H1 (cell line): ENCODE data around the gene GNLY. TPM values are rescaled to one million over a fixed set of nuclear protein-coding genes. Genes with fewer than 3 reads are reported as not detected.

Experiments used
- HDAC6 ChIP-seq: IDR thresholded peaks from one replicate; pipeline ENCODE4 v1.7.1; 2012; ENCODE audit warnings: low read depth, mild to moderate bottlenecking, inconsistent platforms, low read length, moderate library complexity
- SIX5 ChIP-seq: IDR thresholded peaks from 2 replicates; pipeline ENCODE4 v1.6.1; 2011; ENCODE audit warnings: mild to moderate bottlenecking, low read depth, low read length
- YY1 ChIP-seq: IDR thresholded peaks from 2 replicates; pipeline ENCODE4 v1.6.1; 2011; ENCODE audit warnings: low read depth, mild to moderate bottlenecking, low read length
- polyA plus RNA-seq, 7 experiments: library from polyadenylated mRNA; depleted of rRNA in 3 of 7; stranded (reverse) in 5 of 7; unstranded in 2 of 7; fragments of >200 nt in 5 of 7; fragments of 200-250 nt in 2 of 7; gene quantifications; 1 replicate in 5 of 7; 2 replicates in 1 of 7; 4 replicates in 1 of 7; pipeline versions ENCODE4 v1.2.1 to v1.2.3, GENCODE V29; 2011 to 2013; ENCODE audit warnings: missing spikeins in 2 of 7, mixed read lengths in 2 of 7
- total RNA-seq: library from RNA; stranded (reverse); fragmentation: NEBNext Ultra II Directional; extraction: Animal tissue kit (Norgen Biotek cat#: 25700); gene quantifications from 2 replicates; pipeline ENCODE4 v1.2.1, GENCODE V29; 2021
- TF ChIP-seq, protein P1 (sequence below): IDR thresholded peaks from 2 replicates; pipeline ENCODE4 v1.6.1; 2012; ENCODE audit warnings: inconsistent platforms
- TF ChIP-seq, protein P2 (sequence below): IDR thresholded peaks from 2 replicates; pipeline ENCODE4 v1.6.1; 2012; ENCODE audit warnings: inconsistent platforms

GNLY gene
- total and polyA plus RNA-seq, 2 of the 8 experiments (the other 6 are each of a cell fraction or from before 2014, with no cell fraction given) = 0.03 TPM; not detected in 1

DNA sequence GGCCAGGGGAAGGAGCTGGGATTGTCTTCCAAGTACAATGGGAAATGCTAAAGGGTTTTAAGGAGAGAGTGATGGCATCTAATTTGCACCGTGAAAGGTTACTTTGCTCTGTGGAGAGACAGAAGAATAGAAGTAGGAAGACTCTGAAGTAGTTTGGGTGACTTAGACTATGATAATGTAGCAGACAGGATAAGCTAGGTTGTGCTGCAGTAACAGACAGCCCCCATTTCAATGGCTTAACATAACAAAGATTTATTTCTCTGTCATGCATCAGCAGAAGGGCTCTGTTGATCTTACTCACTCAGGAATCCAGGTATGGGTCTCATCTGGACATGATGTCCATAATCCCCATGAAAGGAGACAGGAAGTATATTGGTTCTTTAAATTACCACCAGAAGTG lies 26.4 kb downstream of the GNLY start (continued):
- TF ChIP-seq, protein P1, sequence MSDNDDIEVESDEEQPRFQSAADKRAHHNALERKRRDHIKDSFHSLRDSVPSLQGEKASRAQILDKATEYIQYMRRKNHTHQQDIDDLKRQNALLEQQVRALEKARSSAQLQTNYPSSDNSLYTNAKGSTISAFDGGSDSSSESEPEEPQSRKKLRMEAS = no peak
- TF ChIP-seq HDAC6 (no peak), YY1 (no peak), SIX5 (no peak)
- TF ChIP-seq, protein P2, sequence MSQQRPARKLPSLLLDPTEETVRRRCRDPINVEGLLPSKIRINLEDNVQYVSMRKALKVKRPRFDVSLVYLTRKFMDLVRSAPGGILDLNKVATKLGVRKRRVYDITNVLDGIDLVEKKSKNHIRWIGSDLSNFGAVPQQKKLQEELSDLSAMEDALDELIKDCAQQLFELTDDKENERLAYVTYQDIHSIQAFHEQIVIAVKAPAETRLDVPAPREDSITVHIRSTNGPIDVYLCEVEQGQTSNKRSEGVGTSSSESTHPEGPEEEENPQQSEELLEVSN = no peak
